Kidney tubule cell (primary cell): ENCODE data around the gene INO80C.
A peak's percentile ranks its signal among the peaks of the same experiment; 100 is the strongest.

Experiments used
- DNase-seq: peaks from one replicate; pipeline ENCODE4 v3.0.0-alpha.2; 2018; ENCODE audit warnings: low spot score

INO80C gene

GRCh38 chr18:35497370-35498197 lies at the start of gene INO80C:
TSS of gene INO80C (minus strand) at chr18:35497960. CDS start at chr18:35497874, 86 bp downstream.
- peak; percentile 94 for DNase-seq

GRCh38 chr18:35547008-35547605 lies 49.3 kb upstream of the INO80C start:
- peak; percentile 36 for DNase-seq

GRCh38 chr18:35542356-35542755 lies 44.6 kb upstream of the INO80C start:
- DNase-seq, result no peak

GRCh38 chr18:35535297-35535696 lies 37.5 kb upstream of the INO80C start:
- no peak for DNase-seq

GRCh38 chr18:35533916-35534405 lies 36.2 kb upstream of the INO80C start:
- DNase-seq, result no peak

GRCh38 chr18:35528749-35529274 lies 31.1 kb upstream of the INO80C start:
- DNase-seq, result no peak

- DNase-seq, result no peak
Observed at GRCh38 chr18:35526495-35527059, 28.8 kb upstream of the INO80C start.

GRCh38 chr18:35525795-35526494 lies 28.2 kb upstream of the INO80C start:
- no peak for DNase-seq

GRCh38 chr18:35524226-35524625 lies 26.5 kb upstream of the INO80C start:
- no peak for DNase-seq

GRCh38 chr18:35522130-35522959 lies 24.6 kb upstream of the INO80C start:
- DNase-seq, result no peak

GRCh38 chr18:35521133-35521532 lies 23.4 kb upstream of the INO80C start:
- DNase-seq, result no peak

- no peak for DNase-seq
Observed at GRCh38 chr18:35519148-35519899, 21.6 kb upstream of the INO80C start.

- no peak for DNase-seq
Observed at GRCh38 chr18:35517715-35518114, 20.0 kb upstream of the INO80C start.

- DNase-seq, result no peak
Observed at GRCh38 chr18:35516789-35517188, 19.0 kb upstream of the INO80C start.

- DNase-seq, result no peak
Observed at GRCh38 chr18:35516351-35516750, 18.6 kb upstream of the INO80C start.

GRCh38 chr18:35515460-35516130 lies 17.8 kb upstream of the INO80C start:
- DNase-seq, result no peak

- DNase-seq, result peak; percentile 43
Observed at GRCh38 chr18:35514752-35515459, 17.1 kb upstream of the INO80C start.

- no peak for DNase-seq
Observed at GRCh38 chr18:35514283-35514682, 16.5 kb upstream of the INO80C start.
